Retina (tissue), 1 donor: ENCODE measurements around the gene RNPEPL1.
A peak's percentile ranks its signal among the peaks of the same experiment; 100 is the strongest.

ENCODE experiments used
- DNase-seq: peaks from one replicate; pipeline ENCODE4 v3.0.0-alpha.2; 2016

The RNPEPL1 gene

GRCh38 chr2:240566203-240567136, 1.8 kb upstream of the RNPEPL1 start:
- peak; percentile 69 for DNase-seq

- no peak for DNase-seq
These were observed 980 bp upstream of the RNPEPL1 start for GRCh38 chr2:240567137-240567871.

GRCh38 chr2:240568678-240569522, 616 bp downstream of the RNPEPL1 start:
- peak; percentile 54 for DNase-seq

DNA sequence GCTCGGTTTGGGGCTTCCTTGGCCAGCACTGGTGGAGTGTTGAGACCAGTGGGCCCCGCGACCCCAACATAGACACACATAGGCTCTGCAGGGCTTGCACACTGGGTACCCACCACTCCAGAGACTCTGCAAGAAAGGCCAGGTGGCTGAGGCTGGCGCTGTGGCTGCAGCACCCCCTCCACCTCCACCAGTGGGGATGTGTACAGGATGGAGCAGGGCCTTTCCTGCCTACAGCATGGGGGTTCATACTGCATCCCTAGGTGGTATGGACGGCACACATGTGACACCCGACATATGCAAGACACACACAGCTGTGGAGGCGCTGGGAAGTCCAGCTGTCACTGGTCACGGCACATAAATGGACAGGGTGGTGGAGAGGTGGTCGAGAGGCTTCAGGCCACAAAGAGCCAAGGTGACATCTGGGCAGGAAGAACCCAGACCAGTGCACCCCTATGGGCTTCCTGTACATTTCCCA, 1.3 kb downstream of the RNPEPL1 start:
- no peak for DNase-seq

DNA sequence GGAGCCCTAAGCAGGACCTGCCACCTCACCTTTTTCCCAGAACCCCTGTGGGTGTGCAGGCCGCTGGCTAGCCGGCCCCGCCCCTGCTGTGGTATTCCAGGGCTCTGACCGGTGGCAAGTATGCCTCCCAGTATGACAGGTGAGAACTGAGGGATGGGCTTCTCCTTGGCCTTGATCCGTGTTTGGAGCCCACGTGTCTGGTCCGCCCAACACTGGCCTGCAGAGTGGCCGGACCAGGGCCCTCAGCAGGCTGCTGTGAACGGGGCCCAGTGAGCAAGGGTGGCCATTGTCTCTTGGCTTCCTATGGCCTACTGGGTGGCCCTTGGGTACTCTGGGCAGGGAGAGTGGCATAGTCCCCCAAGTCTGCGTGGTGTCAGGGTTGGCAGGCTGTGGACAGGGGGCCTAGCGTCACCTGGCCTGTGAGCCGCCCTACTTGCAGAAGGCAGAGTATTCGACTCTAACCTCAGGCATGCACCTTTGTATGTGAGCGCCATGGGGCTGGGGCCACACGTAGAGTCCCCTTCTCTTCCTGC, 1.8 kb downstream of the RNPEPL1 start:
- no peak for DNase-seq

GRCh38 chr2:240570531-240571313, 2.4 kb downstream of the RNPEPL1 start:
- DNase-seq, result no peak

DNA sequence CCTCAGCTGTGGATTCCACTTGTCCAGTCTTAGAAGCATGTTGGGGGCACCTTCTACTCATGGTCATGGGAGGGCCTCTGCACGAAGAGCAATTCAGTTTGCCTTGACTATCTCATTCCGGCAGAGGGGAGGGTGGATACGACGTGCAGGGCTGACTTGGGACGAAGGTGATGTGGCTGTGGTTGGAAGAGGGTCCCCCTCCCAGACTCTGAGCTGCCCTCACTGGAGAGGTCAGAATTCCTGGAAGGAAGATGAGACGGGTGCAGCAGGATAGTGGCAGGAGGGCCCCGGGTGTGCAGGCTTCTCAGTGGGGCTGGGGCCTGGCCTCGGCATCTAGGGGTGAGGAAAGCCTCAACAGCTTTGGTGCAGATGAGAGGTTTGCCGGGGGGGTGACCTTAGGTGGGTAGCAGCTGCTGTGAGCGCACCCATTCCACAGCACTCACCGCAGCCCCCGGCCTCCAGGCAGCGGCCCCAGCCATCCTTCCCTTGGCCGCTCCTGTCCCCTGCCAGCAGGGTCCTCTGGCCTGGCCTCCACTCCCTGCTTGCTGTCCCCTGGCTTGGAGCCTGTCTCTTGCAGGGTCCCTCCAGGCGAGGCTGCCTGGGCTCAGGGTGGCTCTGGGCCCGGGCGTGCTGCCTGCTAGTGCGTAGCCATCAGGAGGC, 3.2 kb downstream of the RNPEPL1 start:
- no peak for DNase-seq

GRCh38 chr2:240572141-240573031, 4.1 kb downstream of the RNPEPL1 start:
- DNase-seq, result no peak

DNA sequence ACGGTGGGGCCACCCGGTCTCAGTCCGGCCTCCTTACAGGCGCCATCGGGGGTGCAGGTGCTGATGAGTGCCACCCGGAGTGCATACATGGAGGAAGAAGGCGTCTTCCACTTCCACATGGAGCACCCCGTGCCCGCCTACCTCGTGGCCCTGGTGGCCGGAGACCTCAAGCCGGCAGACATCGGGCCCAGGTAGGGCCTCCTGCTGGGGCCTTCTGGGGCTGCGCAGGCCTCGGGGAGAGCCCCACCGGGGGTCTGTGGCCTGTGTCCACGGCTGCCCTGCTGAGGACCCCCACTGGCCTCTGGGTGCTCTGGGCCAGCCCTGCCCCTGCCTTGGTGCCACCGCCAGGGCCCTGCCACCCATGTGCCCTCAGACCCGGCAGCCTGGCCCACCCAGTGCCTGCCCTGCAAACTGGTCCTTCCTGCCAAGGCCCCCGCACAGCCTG, 4.8 kb downstream of the RNPEPL1 start:
- no peak for DNase-seq

DNA sequence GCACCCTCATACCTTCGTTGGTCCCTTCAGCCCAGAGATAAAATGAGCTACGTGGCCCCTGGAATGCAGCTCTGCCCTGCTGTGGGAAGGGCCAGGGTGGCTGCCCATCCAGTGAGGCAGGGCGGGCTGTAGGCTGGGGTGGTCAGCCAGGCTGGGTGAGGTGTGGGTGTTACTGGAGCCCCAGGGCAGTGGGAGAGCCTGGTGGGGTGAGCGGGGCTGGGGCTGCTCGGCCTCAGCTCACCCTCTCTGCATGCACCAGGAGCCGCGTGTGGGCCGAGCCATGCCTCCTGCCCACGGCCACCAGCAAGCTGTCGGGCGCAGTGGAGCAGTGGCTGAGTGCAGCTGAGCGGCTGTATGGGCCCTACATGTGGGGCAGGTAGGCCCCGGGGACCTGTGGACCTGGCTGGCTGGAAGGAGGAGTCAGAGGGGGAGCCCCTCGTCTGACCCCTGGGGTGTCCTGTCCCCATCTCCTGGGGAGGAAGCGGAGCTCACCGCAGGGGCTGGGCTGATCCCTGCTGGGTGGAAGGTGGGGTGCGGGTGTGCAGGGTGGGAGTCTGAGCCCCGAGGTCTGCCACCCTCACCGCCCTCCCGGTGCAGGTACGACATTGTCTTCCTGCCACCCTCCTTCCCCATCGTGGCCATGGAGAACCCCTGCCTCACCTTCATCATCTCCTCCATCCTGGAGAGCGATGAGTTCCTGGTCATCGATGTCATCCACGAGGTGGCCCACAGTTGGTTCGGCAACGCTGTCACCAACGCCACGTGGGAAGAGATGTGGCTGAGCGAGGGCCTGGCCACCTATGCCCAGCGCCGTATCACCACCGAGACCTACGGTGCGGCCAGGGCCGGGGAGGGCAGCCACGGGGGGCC, 5.5 kb downstream of the RNPEPL1 start:
- no peak for DNase-seq

DNA sequence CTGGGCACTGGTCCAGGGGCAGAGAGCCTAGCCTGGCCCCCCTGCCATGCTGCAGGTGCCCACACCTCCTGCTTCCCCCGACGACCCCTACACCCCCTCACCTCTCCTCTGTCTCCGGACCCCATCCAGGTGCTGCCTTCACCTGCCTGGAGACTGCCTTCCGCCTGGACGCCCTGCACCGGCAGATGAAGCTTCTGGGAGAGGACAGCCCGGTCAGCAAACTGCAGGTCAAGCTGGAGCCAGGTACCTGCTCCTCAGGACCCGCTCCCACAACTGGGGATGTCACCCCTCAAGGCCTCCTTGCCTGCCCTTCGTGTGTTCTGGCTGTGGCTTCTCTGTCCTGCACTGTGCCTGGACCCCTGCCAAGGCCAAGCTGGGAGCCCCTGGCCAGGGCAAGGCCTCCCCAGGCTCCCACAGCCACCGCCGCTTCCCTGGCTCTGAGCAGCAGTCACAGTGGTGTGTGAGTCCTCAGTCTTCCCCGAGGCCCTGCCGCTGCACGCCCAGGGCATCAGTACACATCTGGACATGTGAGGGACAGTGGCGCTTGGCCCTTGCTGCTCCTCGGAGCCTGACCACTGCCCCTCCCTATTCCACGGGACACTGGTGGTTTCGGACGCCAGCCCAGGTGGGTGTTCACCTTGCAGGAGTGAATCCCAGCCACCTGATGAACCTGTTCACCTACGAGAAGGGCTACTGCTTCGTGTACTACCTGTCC, 6.3 kb downstream of the RNPEPL1 start:
- no peak for DNase-seq

DNA sequence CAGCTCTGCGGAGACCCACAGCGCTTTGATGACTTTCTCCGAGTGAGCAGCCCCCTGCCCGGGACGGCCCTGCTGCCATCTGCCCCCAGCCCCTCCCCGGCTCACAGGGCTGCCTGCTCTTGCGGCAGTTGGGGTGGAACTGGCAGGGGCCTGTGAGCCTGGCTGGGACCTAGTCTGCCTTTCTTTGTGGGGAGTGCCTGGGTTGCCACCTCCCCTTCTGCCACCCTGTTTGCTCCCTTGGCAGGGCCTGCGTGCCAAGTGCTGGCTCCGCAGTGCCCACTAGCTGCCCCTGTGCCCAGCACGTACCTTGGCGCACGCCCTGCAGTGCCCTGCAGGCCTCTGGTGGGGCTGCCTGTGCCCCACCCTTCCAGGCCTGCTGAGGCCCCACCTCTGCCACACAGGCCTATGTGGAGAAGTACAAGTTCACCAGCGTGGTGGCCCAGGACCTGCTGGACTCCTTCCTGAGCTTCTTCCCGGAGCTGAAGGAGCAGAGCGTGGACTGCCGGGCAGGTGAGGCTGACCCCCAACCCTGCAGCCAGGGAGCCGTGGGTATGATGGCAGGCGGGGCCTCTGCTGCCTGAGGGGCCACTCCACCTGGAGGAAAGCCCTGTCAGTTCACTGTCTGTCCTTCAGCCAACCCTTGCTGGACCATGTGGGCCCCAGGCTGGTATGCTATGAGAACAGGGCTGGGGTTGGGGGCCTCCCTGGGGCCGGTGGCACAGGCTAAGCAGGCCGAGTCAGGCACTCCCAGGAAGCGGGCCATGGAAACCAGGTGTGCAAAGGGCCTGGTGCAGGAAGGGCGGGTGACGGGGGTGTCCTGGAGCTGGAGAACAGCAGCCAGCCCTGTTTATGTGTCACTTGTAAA, 7.0 kb downstream of the RNPEPL1 start:
- DNase-seq, result no peak

DNA sequence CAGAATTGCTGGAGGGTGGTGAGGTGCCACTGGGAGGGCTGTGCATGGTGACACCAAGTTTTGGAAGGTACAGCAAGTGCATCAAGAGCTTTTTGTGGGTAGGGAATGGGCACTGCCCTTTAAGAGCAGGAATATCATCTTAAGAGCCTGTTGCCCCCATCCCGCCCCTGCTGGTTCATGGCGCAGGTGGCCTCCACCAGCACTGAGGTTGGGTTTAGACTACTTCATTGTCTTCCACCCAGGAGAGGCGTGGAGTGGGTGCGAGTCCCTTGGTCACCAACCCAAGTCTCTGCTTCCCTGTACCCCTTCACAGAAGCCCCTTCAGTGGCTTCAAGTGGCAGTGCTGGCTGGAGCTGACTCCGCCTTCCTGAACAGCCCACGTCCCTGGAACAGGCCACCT, 7.8 kb downstream of the RNPEPL1 start:
- DNase-seq, result no peak

DNA sequence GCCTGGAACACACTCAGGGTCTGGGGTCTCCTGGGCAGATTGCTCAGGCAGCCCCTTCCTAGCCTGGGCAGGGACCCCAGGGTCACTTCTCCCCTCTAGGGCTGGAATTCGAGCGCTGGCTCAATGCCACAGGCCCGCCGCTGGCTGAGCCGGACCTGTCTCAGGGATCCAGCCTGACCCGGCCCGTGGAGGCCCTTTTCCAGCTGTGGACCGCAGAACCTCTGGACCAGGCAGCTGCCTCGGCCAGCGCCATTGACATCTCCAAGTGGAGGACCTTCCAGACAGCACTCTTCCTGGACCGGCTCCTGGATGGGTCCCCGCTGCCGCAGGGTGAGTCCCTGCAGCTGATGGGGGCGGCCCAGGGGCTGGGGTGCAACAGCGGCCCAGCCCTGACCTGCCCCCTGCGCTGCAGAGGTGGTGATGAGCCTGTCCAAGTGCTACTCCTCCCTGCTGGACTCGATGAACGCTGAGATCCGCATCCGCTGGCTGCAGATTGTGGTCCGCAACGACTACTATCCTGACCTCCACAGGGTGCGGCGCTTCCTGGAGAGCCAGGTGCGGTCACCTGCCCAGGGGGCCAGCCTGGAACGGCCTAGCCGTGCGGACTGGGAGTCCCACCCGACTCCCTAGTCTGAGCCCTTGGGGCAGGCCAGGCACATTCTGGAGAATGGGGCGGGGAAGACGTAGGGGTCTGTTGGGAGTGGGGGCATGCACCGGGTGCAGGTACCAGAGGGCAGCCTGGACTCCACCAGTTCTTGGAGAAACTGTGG, 8.3 kb downstream of the RNPEPL1 start:
- no peak for DNase-seq

DNA sequence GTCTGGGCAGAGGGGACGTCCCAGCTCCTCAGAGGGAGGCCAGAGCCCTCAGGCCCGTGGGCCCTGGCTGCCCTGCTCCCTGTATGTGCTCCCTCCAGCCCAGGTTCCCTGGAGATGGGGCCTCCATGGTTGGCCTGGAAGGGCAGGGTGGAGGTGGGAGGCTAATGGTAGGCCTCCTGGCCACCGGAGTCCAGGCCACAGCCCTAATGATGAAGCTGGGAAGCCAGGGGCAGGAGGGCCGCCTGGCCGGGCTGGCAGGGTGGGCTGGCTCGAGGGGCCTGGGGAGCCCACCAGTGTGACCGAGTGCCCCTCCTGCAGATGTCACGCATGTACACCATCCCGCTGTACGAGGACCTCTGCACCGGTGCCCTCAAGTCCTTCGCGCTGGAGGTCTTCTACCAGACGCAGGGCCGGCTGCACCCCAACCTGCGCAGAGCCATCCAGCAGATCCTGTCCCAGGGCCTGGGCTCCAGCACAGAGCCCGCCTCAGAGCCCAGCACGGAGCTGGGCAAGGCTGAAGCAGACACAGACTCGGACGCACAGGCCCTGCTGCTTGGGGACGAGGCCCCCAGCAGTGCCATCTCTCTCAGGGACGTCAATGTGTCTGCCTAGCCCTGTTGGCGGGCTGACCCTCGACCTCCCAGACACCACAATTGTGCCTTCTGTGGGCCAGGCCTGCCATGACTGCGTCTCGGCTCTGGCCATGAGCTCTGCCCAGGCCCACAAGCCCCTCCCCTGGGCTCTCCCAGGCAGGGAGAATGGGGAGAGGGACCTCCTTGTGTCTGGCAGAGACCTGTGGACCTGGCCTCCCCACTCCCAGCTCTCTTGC, 9.2 kb downstream of the RNPEPL1 start:
- no peak for DNase-seq

GRCh38 chr2:240578110-240578450, 9.8 kb downstream of the RNPEPL1 start:
- DNase-seq, result no peak
